RWPE2 (cell line): ENCODE measurements around the gene DLG2.

Source experiments
- ATAC-seq: fragments of 200-7000 bp; cut with Tn5 transposase; 3 replicates; pipeline ENCODE4 v1.9.1; 2021; ENCODE audit warnings: low read depth
- DNase-seq: peaks from one replicate; pipeline ENCODE4 v3.0.0-alpha.2; 2020; ENCODE audit warnings: low spot score
- H3K27ac ChIP-seq: fragments of 450-650 bp; 2 replicates; pipeline ENCODE4 v1.5.1; 2017; ENCODE audit warnings: mild to moderate bottlenecking; ENCODE audit not compliant: poor library complexity, severe bottlenecking
- H3K27me3 ChIP-seq: fragments of 250-450 bp; sonication (Bioruptor Pico); 2 replicates; pipeline ENCODE4 v1.5.1; 2021; ENCODE audit warnings: mild to moderate bottlenecking, moderate library complexity; ENCODE audit not compliant: insufficient read depth, poor library complexity, severe bottlenecking
- H3K36me3 ChIP-seq: fragments of 250-450 bp; sonication (Bioruptor Pico); 2 replicates; pipeline ENCODE4 v1.5.1; 2020; ENCODE audit warnings: low read depth, mild to moderate bottlenecking, moderate library complexity
- H3K4me1 ChIP-seq: fragments of 250-450 bp; sonication (Bioruptor Pico); 2 replicates; pipeline ENCODE4 v1.5.1; 2021; ENCODE audit warnings: mild to moderate bottlenecking, moderate library complexity; ENCODE audit not compliant: insufficient read depth, poor library complexity, severe bottlenecking
- H3K4me3 ChIP-seq: fragments of 250-450 bp; sonication (Bioruptor Pico); 2 replicates; pipeline ENCODE4 v1.5.1; 2021; ENCODE audit warnings: mild to moderate bottlenecking, moderate library complexity; ENCODE audit not compliant: severe bottlenecking
- H3K9me3 ChIP-seq: fragments of 250-450 bp; sonication (Bioruptor Pico); 2 replicates; pipeline ENCODE4 v1.5.1; 2021; ENCODE audit warnings: mild to moderate bottlenecking, moderate library complexity; ENCODE audit not compliant: severe bottlenecking
- CTCF ChIP-seq: fragments of 450-650 bp; IDR thresholded peaks from one replicate; pipeline ENCODE4 v1.5.1; 2017; ENCODE audit warnings: mild to moderate bottlenecking, moderate library complexity; ENCODE audit not compliant: poor library complexity, severe bottlenecking

Gene DLG2

GRCh38 chr11:83801799-83802198 lies 1825.3 kb downstream of the DLG2 start:
- no peaks in the 10 kb centered on the region for H3K27me3 ChIP-seq
- H3K27ac ChIP-seq, result no peak overlapping the region
- TF ChIP-seq CTCF, result peak; percentile 17
- ATAC-seq (no peak), DNase-seq (no peak)
- no peaks in the 10 kb centered on the region for H3K9me3 ChIP-seq
- no peak overlapping the region for H3K4me3 ChIP-seq
- no peaks in the 10 kb centered on the region for H3K4me1 ChIP-seq
- no peaks in the 10 kb centered on the region for H3K36me3 ChIP-seq

GRCh38 chr11:83793310-83793709 lies 1833.8 kb downstream of the DLG2 start:
- Histone ChIP-seq H3K36me3 (no peaks in the 10 kb centered on the region), H3K4me3 (no peak overlapping the region), H3K27ac (no peak overlapping the region), H3K27me3 (no peaks in the 10 kb centered on the region), H3K9me3 (no peaks in the 10 kb centered on the region), H3K4me1 (no peaks in the 10 kb centered on the region)
- no peak for DNase-seq
- no peak for ATAC-seq
- no peak for TF ChIP-seq CTCF

- no peak for ATAC-seq
- H3K27me3 ChIP-seq, result no peaks in the 10 kb centered on the region
- no peak for DNase-seq
- no peaks in the 10 kb centered on the region for H3K9me3 ChIP-seq
- H3K36me3 ChIP-seq, result no peaks in the 10 kb centered on the region
- TF ChIP-seq CTCF, result no peak
- no peak overlapping the region for H3K27ac ChIP-seq
- no peak overlapping the region for H3K4me3 ChIP-seq
- no peaks in the 10 kb centered on the region for H3K4me1 ChIP-seq
Observed at GRCh38 chr11:83791557-83791956, 1835.6 kb downstream of the DLG2 start.

GRCh38 chr11:83785942-83786341 lies 1841.2 kb downstream of the DLG2 start:
- DNase-seq (no peak), ATAC-seq (no peak)

More at GRCh38 chr11:83785942-83786341, 1841.2 kb downstream of the DLG2 start:
- Histone ChIP-seq H3K27me3 (no peaks in the 10 kb centered on the region), H3K9me3 (no peaks in the 10 kb centered on the region), H3K36me3 (no peaks in the 10 kb centered on the region), H3K27ac (no peak overlapping the region), H3K4me3 (no peak overlapping the region), H3K4me1 (no peaks in the 10 kb centered on the region)
- TF ChIP-seq CTCF, result no peak
